GM23248 (cell line): Measurements from ENCODE around the gene TLK1.

Experiments
- EZH2 ChIP-seq: fragments of 200-600 bp; sonication (generic); IDR thresholded peaks from 2 replicates; pipeline ENCODE4 v1.6.1; 2018; ENCODE audit warnings: antibody characterized with exemption, mild to moderate bottlenecking; ENCODE audit not compliant: insufficient read depth, poor library complexity, severe bottlenecking
- EZH2phosphoT487 ChIP-seq: fragments of 200-600 bp; sonication (generic); IDR thresholded peaks from 2 replicates; pipeline ENCODE4 v1.6.1; 2018; ENCODE audit warnings: antibody characterized with exemption, moderate library complexity, mild to moderate bottlenecking, low read depth; ENCODE audit not compliant: insufficient read depth

DNA sequence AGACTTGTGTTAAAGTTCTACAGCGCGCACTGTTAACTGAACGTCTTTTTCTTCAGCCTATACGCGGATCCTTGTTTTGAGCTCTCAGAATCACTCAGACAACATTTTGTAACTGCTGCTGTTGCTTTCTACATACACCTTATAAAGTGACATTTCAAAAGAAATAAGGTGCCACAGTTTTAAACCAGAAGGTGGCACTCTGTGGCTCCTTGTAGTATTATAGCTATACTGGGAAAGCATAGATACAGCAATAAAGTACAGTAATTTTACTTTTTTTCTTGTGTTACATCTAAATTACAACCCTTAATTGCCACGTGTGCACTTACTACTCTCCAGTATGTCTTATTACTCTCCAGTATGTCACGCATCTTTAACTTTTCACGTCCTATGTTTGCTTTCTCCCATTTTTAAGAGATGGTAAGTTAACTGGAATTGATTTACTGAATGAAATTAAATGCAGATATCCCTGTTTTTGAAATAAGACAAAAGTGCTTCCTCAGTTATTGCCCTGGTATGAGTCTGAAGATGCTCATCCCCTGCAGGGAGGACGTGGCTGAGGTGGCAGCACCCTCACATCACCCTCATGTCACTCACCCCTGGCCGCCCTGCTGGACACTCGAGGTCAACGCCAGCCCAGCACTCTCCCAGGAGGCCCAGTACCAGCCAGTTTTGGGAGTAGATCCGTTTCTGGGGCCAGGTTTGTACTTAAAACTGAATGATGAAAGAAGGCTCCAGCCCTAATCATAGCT is 193.9 kb downstream of the TLK1 start:
- TF ChIP-seq EZH2 (no peak), EZH2phosphoT487 (no peak)
